H1 (cell line): ENCODE data around the gene MPEG1. TPM values are rescaled to one million over a fixed set of nuclear protein-coding genes. Genes with fewer than 3 reads are reported as not detected.

Experiments used
- CTCF ChIA-PET: fragments of 300-600 bp; sonication (Branson Sonifier 250); formaldehyde crosslinking; loops from one replicate; lab custom pipeline; 2021; ENCODE audit not compliant: partially characterized antibody; lab: Charles Lee
- POLR2A ChIA-PET: fragments of 300-600 bp; sonication (Branson Sonifier 250); formaldehyde crosslinking; loops from one replicate; lab custom pipeline; 2021; ENCODE audit warnings: inconsistent platforms; ENCODE audit not compliant: partially characterized antibody; lab: Charles Lee
- DNase-seq, 2 experiments: peaks; one replicate each; pipeline versions ENCODE4 v3.0.0 to v3.0.0-alpha.2; 2010 to 2022; ENCODE audit warnings: low spot score in 2 of 2, low read depth in 1 of 2, mixed read lengths in 1 of 2
- FAIRE-seq: peaks from 2 replicates; lab custom pipeline; 2011; peaks lifted over from hg19 to GRCh38; lab: Jason Lieb, UNC
- H2AFZ ChIP-seq: 2 replicates; pipeline ENCODE4 v1.8.1; 2012; ENCODE audit warnings: low read length, inconsistent platforms
- H2AK5ac ChIP-seq: 2 replicates; pipeline ENCODE4 v1.6.1; 2013; ENCODE audit warnings: low read depth, low read length
- H2BK120ac ChIP-seq: replicated peaks from 2 replicates; pipeline ENCODE3; 2013; ENCODE audit warnings: low read depth, low read length, inconsistent platforms
- H2BK12ac ChIP-seq: 2 replicates; pipeline ENCODE4 v1.6.1; 2013; ENCODE audit warnings: low read depth, low read length
- H2BK15ac ChIP-seq: 2 replicates; pipeline ENCODE4 v1.6.1; 2013; ENCODE audit warnings: low read length
- H2BK20ac ChIP-seq: 2 replicates; pipeline ENCODE4 v1.6.1; 2013; ENCODE audit warnings: low read length
- H2BK5ac ChIP-seq: 2 replicates; pipeline ENCODE4 v1.6.1; 2013; ENCODE audit warnings: low read depth, low read length
- H3K14ac ChIP-seq: 2 replicates; pipeline ENCODE4 v1.6.1; 2013; ENCODE audit warnings: inconsistent platforms; ENCODE audit not compliant: insufficient read length
- H3K18ac ChIP-seq: 2 replicates; pipeline ENCODE4 v1.6.1; 2013; ENCODE audit warnings: low read length; ENCODE audit errors: extremely low read depth
- H3K23ac ChIP-seq: 2 replicates; pipeline ENCODE4 v1.6.1; 2013; ENCODE audit warnings: inconsistent platforms; ENCODE audit not compliant: insufficient read length
- H3K23me2 ChIP-seq: 2 replicates; pipeline ENCODE4 v1.6.1; 2013; ENCODE audit warnings: low read depth, low read length
- H3K27ac ChIP-seq: 2 replicates; pipeline ENCODE4 v1.6.1; 2011; ENCODE audit warnings: low read depth, low read length, inconsistent platforms
- H3K27me3 ChIP-seq, 4 experiments: replicated peaks in 1 of 4; 1 replicate in 1 of 4; 2 replicates in 3 of 4; pipeline versions ENCODE4 v1.6.1 to v1.8.1; 2011 to 2013; ENCODE audit warnings: low read length in 3 of 4, mild to moderate bottlenecking in 3 of 4, inconsistent platforms in 2 of 4, mixed read lengths in 2 of 4, moderate library complexity in 1 of 4; ENCODE audit not compliant: control insufficient read depth in 3 of 4, insufficient read depth in 3 of 4; ENCODE audit errors: extremely low read depth in 1 of 4
- H3K36me3 ChIP-seq, 4 experiments: 2 replicates each; pipeline versions ENCODE4 v1.6.1 to v1.8.1; 2011 to 2013; ENCODE audit warnings: mild to moderate bottlenecking in 4 of 4, low read length in 3 of 4, moderate library complexity in 2 of 4, control low read depth in 1 of 4, inconsistent platforms in 1 of 4; ENCODE audit not compliant: insufficient read depth in 4 of 4, control insufficient read depth in 2 of 4
- H3K4ac ChIP-seq: replicated peaks from 2 replicates; pipeline ENCODE3; 2013; ENCODE audit warnings: low read length, low read depth, mixed read lengths, inconsistent platforms; ENCODE audit not compliant: insufficient read length
- H3K4me1 ChIP-seq, 4 experiments: replicated peaks in 1 of 4; 1 replicate in 1 of 4; 2 replicates in 3 of 4; pipeline versions ENCODE4 v1.6.1 to v1.8.1; 2011 to 2013; ENCODE audit warnings: low read length in 3 of 4, inconsistent platforms in 2 of 4, mixed read lengths in 1 of 4; ENCODE audit not compliant: insufficient read depth in 4 of 4, control insufficient read depth in 3 of 4
- H3K4me2 ChIP-seq, 2 experiments: 2 replicates each; pipeline versions ENCODE4 v1.6.1 to v1.8.1; 2011 to 2013; ENCODE audit warnings: low read depth in 2 of 2, low read length in 2 of 2, control low read depth in 1 of 2, inconsistent platforms in 1 of 2, mild to moderate bottlenecking in 1 of 2; ENCODE audit not compliant: insufficient read depth in 1 of 2
- H3K4me3 ChIP-seq, 4 experiments: fragments of 200-600, 300-600 bp in 1 of 4; sonication (generic), shearing (Covaris generic), sonication (Bioruptor Twin) in 1 of 4; 2 replicates each; pipeline versions ENCODE4 v1.5.1 to v1.8.1; 2011 to 2016; ENCODE audit warnings: low read length in 4 of 4, low read depth in 3 of 4, control low read depth in 2 of 4, inconsistent platforms in 2 of 4, mild to moderate bottlenecking in 2 of 4, mixed read lengths in 1 of 4, moderate library complexity in 1 of 4; ENCODE audit not compliant: insufficient read depth in 2 of 4; ENCODE audit errors: extremely low read depth in 1 of 4
- H3K56ac ChIP-seq: replicated peaks from 2 replicates; pipeline ENCODE3; 2013; ENCODE audit warnings: low read depth, mild to moderate bottlenecking, mixed read lengths, low read length, inconsistent platforms; ENCODE audit not compliant: insufficient read length
- H3K79me1 ChIP-seq: 2 replicates; pipeline ENCODE4 v1.6.1; 2013; ENCODE audit warnings: low read depth, low read length, control low read depth
- H3K79me2 ChIP-seq, 2 experiments: 2 replicates each; pipeline versions ENCODE4 v1.6.1 to v1.8.1; 2012 to 2013; ENCODE audit warnings: low read length in 2 of 2, mild to moderate bottlenecking in 2 of 2, inconsistent platforms in 1 of 2; ENCODE audit not compliant: insufficient read depth in 2 of 2, control insufficient read depth in 1 of 2
- H3K9ac ChIP-seq, 4 experiments: replicated peaks in 1 of 4; 1 replicate in 1 of 4; 2 replicates in 3 of 4; pipeline versions ENCODE4 v1.6.1 to v1.8.1; 2011 to 2013; ENCODE audit warnings: low read depth in 3 of 4, low read length in 3 of 4, control low read depth in 2 of 4, mild to moderate bottlenecking in 2 of 4, moderate library complexity in 2 of 4, inconsistent platforms in 1 of 4; ENCODE audit errors: extremely low read depth in 1 of 4
- H3K9me3 ChIP-seq, 2 experiments: 2 replicates each; pipeline versions ENCODE4 v1.6.1 to v1.8.1; 2012 to 2013; ENCODE audit warnings: mild to moderate bottlenecking in 2 of 2, moderate library complexity in 2 of 2, control low read depth in 1 of 2, inconsistent platforms in 1 of 2, low read depth in 1 of 2, low read length in 1 of 2, mixed read lengths in 1 of 2; ENCODE audit not compliant: insufficient read depth in 2 of 2
- H4K20me1 ChIP-seq, 2 experiments: replicated peaks in 1 of 2; 2 replicates each; pipeline versions ENCODE3 to v1.8.1; 2011 to 2013; ENCODE audit warnings: inconsistent platforms in 2 of 2, low read length in 2 of 2, mild to moderate bottlenecking in 1 of 2; ENCODE audit not compliant: insufficient read depth in 2 of 2, control insufficient read depth in 1 of 2
- H4K5ac ChIP-seq: 2 replicates; pipeline ENCODE4 v1.6.1; 2013; ENCODE audit warnings: low read length, low read depth, mixed read lengths, inconsistent platforms; ENCODE audit not compliant: insufficient read length
- H4K8ac ChIP-seq: 2 replicates; pipeline ENCODE4 v1.8.0; 2013; ENCODE audit warnings: mild to moderate bottlenecking, moderate library complexity, low read length, inconsistent platforms; ENCODE audit not compliant: insufficient read depth; ENCODE audit errors: extremely low read depth
- H4K91ac ChIP-seq: replicated peaks from 2 replicates; pipeline ENCODE3; 2013; ENCODE audit warnings: low read length, mixed read lengths, inconsistent platforms; ENCODE audit not compliant: insufficient read length
- CHD2 ChIP-seq: IDR thresholded peaks from 2 replicates; pipeline ENCODE4 v1.6.1; 2012; ENCODE audit warnings: low read length, improper control_type of control experiment
- EGR1 ChIP-seq: IDR thresholded peaks from 2 replicates; pipeline ENCODE4 v1.6.1; 2011; ENCODE audit warnings: low read depth, low read length, borderline replicate concordance
- ZNF274 ChIP-seq: IDR thresholded peaks from 2 replicates; pipeline ENCODE4 v1.7.0; 2012; ENCODE audit warnings: low read length, borderline replicate concordance; ENCODE audit errors: extremely low read depth
- WGBS, 2 experiments: shearing (Covaris generic) in 1 of 2; methylation state at CpG; one replicate each; pipeline versions ENCODE4 v1.1.6 to v1.1.7; 2013 to 2015; ENCODE audit warnings: low lambda C conversion rate in 2 of 2, mixed read lengths in 2 of 2, inconsistent platforms in 1 of 2, low coverage in 1 of 2, missing lambda C conversion rate in 1 of 2; ENCODE audit not compliant: insufficient replicate concordance in 2 of 2, insufficient coverage in 1 of 2, insufficient read length in 1 of 2; ENCODE audit errors: extremely low coverage in 1 of 2, missing lambda C conversion rate in 1 of 2; 5-methylcytosine and 5-hydroxymethylcytosine counted together
- polyA plus RNA-seq, 7 experiments: library from polyadenylated mRNA; depleted of rRNA in 3 of 7; stranded (reverse) in 5 of 7; unstranded in 2 of 7; fragments of >200 nt in 5 of 7; fragments of 200-250 nt in 2 of 7; gene quantifications; 1 replicate in 5 of 7; 2 replicates in 1 of 7; 4 replicates in 1 of 7; pipeline versions ENCODE4 v1.2.1 to v1.2.3, GENCODE V29; 2011 to 2013; ENCODE audit warnings: missing spikeins in 2 of 7, mixed read lengths in 2 of 7
- total RNA-seq: library from RNA; stranded (reverse); fragmentation: NEBNext Ultra II Directional; extraction: Animal tissue kit (Norgen Biotek cat#: 25700); gene quantifications from 2 replicates; pipeline ENCODE4 v1.2.1, GENCODE V29; 2021
- TF ChIP-seq, protein P1 (sequence below): IDR thresholded peaks from 2 replicates; pipeline ENCODE4 v1.6.1; 2012; ENCODE audit warnings: inconsistent platforms

MPEG1 gene
- total and polyA plus RNA-seq, 2 of the 8 experiments (the other 6 are each of a cell fraction or from before 2014, with no cell fraction given) = not detected

DNA sequence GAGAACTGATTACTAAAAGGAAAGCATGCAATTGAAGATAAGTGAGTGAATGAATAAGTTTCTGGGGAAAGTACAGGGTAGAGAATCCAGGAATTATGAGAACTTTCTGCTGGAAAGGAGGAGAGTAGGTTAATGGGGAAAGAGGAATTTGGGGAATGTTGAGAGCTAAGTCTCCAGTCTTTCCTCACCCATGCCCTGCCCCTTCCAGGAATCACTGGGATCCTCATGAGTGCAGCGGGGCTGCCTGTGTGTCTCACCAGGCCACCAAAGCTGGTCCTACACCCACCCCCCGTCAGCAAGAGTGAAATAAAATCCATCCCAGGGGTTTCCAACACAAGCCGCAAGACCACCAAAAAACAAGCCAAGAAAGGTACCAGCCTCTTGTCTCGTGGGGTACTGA, 23.8 kb downstream of the MPEG1 start:
- H3K4me2 ChIP-seq = no peak overlapping the region
- TF ChIP-seq CHD2 = no peak
- no peak for TF ChIP-seq EGR1
- TF ChIP-seq ZNF274 = no peak
- TF ChIP-seq, protein P1, sequence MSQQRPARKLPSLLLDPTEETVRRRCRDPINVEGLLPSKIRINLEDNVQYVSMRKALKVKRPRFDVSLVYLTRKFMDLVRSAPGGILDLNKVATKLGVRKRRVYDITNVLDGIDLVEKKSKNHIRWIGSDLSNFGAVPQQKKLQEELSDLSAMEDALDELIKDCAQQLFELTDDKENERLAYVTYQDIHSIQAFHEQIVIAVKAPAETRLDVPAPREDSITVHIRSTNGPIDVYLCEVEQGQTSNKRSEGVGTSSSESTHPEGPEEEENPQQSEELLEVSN = no peak

More for the DNA sequence above, 23.8 kb downstream of the MPEG1 start:
- FAIRE-seq (no peak), DNase-seq (no peak)
- Histone ChIP-seq H3K56ac (no peak overlapping the region), H2AK5ac (no peak overlapping the region), H3K27ac (no peak overlapping the region), H3K4ac (no peak overlapping the region), H3K9ac (no peak overlapping the region), H4K8ac (peak overlapping the region; percentile 25; the same call in 1 of the 2 replicates), H2AFZ (no peak overlapping the region), H3K14ac (no peak overlapping the region), H4K20me1 (peaks cover 2% of the 10 kb centered on the region in 2 experiments), H2BK120ac (no peak overlapping the region), H3K23me2 (no peaks in the 10 kb centered on the region), H4K91ac (no peak overlapping the region), H3K79me1 (peaks cover 2% of the 10 kb centered on the region; the same call in 1 of the 2 replicates), H2BK15ac (no peak overlapping the region), H3K9me3 (no peaks in the 10 kb centered on the region), H3K79me2 (0 out of 4 replicates have a peak, but pooled peaks cover 0 to 8% of the 10 kb centered on the region in 2 experiments), H2BK12ac (no peak overlapping the region), H3K23ac (no peak overlapping the region), H3K4me3 (no peak overlapping the region), H3K4me1 (peaks cover 0 to 4% (median 0%) of the 10 kb centered on the region in 4 experiments; a peak in 2 of 7 replicates), H3K27me3 (no peaks in the 10 kb centered on the region), H2BK20ac (no peak overlapping the region), H2BK5ac (no peak overlapping the region), H3K18ac (no peak overlapping the region), H3K36me3 (peaks cover 4 to 39% (median 26%) of the 10 kb centered on the region in 4 experiments; a peak in 6 of 8 replicates), H4K5ac (no peak overlapping the region)
- WGBS, 2 experiments = 82% methylated on average over 4 of the region's 4 CpGs; no CpG with 5 or more reads in 1 of the 2 experiments
- ChIA-PET CTCF (interaction anchor here (5.1 kb wide), 1 partner anchor 18 kb away, joined by 19 read pairs; the partner anchor contains the start of gene DTX4), POLR2A (interaction anchor here (9.4 kb wide), 1 partner anchor 16 kb away, joined by 79 read pairs; the partner anchor contains the start of gene DTX4)
